ENCODE data around the gene BCAN.
"Not testable (repeated sequence)": the region's sequence is repeated elsewhere in the genome, so short reads cannot be mapped to it uniquely, and the experiment has no call there.

BCAN gene

GRCh38 chr1:156601122-156601830 lies 40.6 kb upstream of the BCAN start, which contains the start of gene GPATCH4:
TSS of gene GPATCH4 (minus strand) at chr1:156601479.
- peak within 1 kb of the TSS; percentile 93 for H3K9ac ChIP-seq (ENCODE audit: low read length)
- DNase-seq (ENCODE audit: low read depth) = peak; percentile 98
- H3K27me3 ChIP-seq (replicated peaks; ENCODE audit: control insufficient read depth, insufficient read depth, low read length) = no peaks in the 10 kb centered on the region
- H3K4me1 ChIP-seq (ENCODE audit: control insufficient read depth, insufficient read depth, low read length) = peaks cover 6% of the 10 kb centered on the region
- H3K4me3 ChIP-seq (ENCODE audit: low read length) = peak within 1 kb of the TSS; percentile 98
- H3K9me3 ChIP-seq (ENCODE audit: control insufficient read depth, low read length) = no peaks in the 10 kb centered on the region
- H3K36me3 ChIP-seq (ENCODE audit: control insufficient read depth, insufficient read depth, low read length, severe bottlenecking) = peaks cover 25% of the 10 kb centered on the region

GRCh38 chr1:156601892-156602291 lies 40.0 kb upstream of the BCAN start:
- Histone ChIP-seq H3K27me3 (replicated peaks; ENCODE audit: control insufficient read depth, insufficient read depth, low read length) (no peaks in the 10 kb centered on the region), H3K9ac (ENCODE audit: low read length) (peak overlapping the region; percentile 93), H3K4me3 (ENCODE audit: low read length) (peak overlapping the region; percentile 98), H3K36me3 (ENCODE audit: control insufficient read depth, insufficient read depth, low read length, severe bottlenecking) (peaks cover 19% of the 10 kb centered on the region), H3K9me3 (ENCODE audit: control insufficient read depth, low read length) (no peaks in the 10 kb centered on the region), H3K4me1 (ENCODE audit: control insufficient read depth, insufficient read depth, low read length) (peaks cover 6% of the 10 kb centered on the region)
- DNase-seq (ENCODE audit: low read depth) = no peak

- no peaks in the 10 kb centered on the region for H3K27me3 ChIP-seq (replicated peaks; ENCODE audit: control insufficient read depth, insufficient read depth, low read length)
Observed at GRCh38 chr1:156602557-156602993, 39.3 kb upstream of the BCAN start.

GRCh38 chr1:156607344-156607743 lies 34.6 kb upstream of the BCAN start:
- H3K4me1 ChIP-seq (ENCODE audit: control insufficient read depth, insufficient read depth, low read length); H3K4me3 ChIP-seq (ENCODE audit: low read length); H3K36me3 ChIP-seq (ENCODE audit: control insufficient read depth, insufficient read depth, low read length, severe bottlenecking); H3K9ac ChIP-seq (ENCODE audit: low read length); H3K9me3 ChIP-seq (ENCODE audit: control insufficient read depth, low read length); DNase-seq (ENCODE audit: low read depth); H3K27me3 ChIP-seq (replicated peaks; ENCODE audit: control insufficient read depth, insufficient read depth, low read length): not testable (repeated sequence)

More at GRCh38 chr1:156602557-156602993, 39.3 kb upstream of the BCAN start:
- peak; percentile 56 for DNase-seq (ENCODE audit: low read depth)
- H3K9ac ChIP-seq (ENCODE audit: low read length) = no peak overlapping the region
- no peaks in the 10 kb centered on the region for H3K9me3 ChIP-seq (ENCODE audit: control insufficient read depth, low read length)
- peaks cover 12% of the 10 kb centered on the region for H3K36me3 ChIP-seq (ENCODE audit: control insufficient read depth, insufficient read depth, low read length, severe bottlenecking)
- H3K4me1 ChIP-seq (ENCODE audit: control insufficient read depth, insufficient read depth, low read length) = peaks cover 6% of the 10 kb centered on the region
- H3K4me3 ChIP-seq (ENCODE audit: low read length) = no peak overlapping the region

- Histone ChIP-seq H3K4me3 (ENCODE audit: low read length) (no peak overlapping the region), H3K9me3 (ENCODE audit: control insufficient read depth, low read length) (no peaks in the 10 kb centered on the region), H3K9ac (ENCODE audit: low read length) (no peak overlapping the region), H3K27me3 (replicated peaks; ENCODE audit: control insufficient read depth, insufficient read depth, low read length) (peaks cover 14% of the 10 kb centered on the region), H3K4me1 (ENCODE audit: control insufficient read depth, insufficient read depth, low read length) (no peaks in the 10 kb centered on the region), H3K36me3 (ENCODE audit: control insufficient read depth, insufficient read depth, low read length, severe bottlenecking) (no peaks in the 10 kb centered on the region)
- DNase-seq (ENCODE audit: low read depth) = peak; percentile 87
Observed at GRCh38 chr1:156608036-156608674, 33.8 kb upstream of the BCAN start.

- peak; percentile 24 for DNase-seq (ENCODE audit: low read depth)
- Histone ChIP-seq H3K4me1 (ENCODE audit: control insufficient read depth, insufficient read depth, low read length) (no peaks in the 10 kb centered on the region), H3K9ac (ENCODE audit: low read length) (no peak overlapping the region), H3K36me3 (ENCODE audit: control insufficient read depth, insufficient read depth, low read length, severe bottlenecking) (no peaks in the 10 kb centered on the region), H3K27me3 (replicated peaks; ENCODE audit: control insufficient read depth, insufficient read depth, low read length) (peaks cover 14% of the 10 kb centered on the region), H3K9me3 (ENCODE audit: control insufficient read depth, low read length) (no peaks in the 10 kb centered on the region), H3K4me3 (ENCODE audit: low read length) (no peak overlapping the region)
Observed at GRCh38 chr1:156608981-156609380, 32.9 kb upstream of the BCAN start.

- H3K4me1 ChIP-seq (ENCODE audit: control insufficient read depth, insufficient read depth, low read length); H3K9ac ChIP-seq (ENCODE audit: low read length); H3K9me3 ChIP-seq (ENCODE audit: control insufficient read depth, low read length); H3K4me3 ChIP-seq (ENCODE audit: low read length); DNase-seq (ENCODE audit: low read depth); H3K36me3 ChIP-seq (ENCODE audit: control insufficient read depth, insufficient read depth, low read length, severe bottlenecking): not testable (repeated sequence)
- H3K27me3 ChIP-seq (replicated peaks; ENCODE audit: control insufficient read depth, insufficient read depth, low read length) = peaks cover 14% of the 10 kb centered on the region
Observed at GRCh38 chr1:156610072-156610471, 31.8 kb upstream of the BCAN start.

GRCh38 chr1:156612666-156613065 lies 29.3 kb upstream of the BCAN start:
- no peaks in the 10 kb centered on the region for H3K9me3 ChIP-seq (ENCODE audit: control insufficient read depth, low read length)
- no peak overlapping the region for H3K9ac ChIP-seq (ENCODE audit: low read length)
- peaks cover 14% of the 10 kb centered on the region for H3K27me3 ChIP-seq (replicated peaks; ENCODE audit: control insufficient read depth, insufficient read depth, low read length)
- DNase-seq (ENCODE audit: low read depth) = no peak
- peaks cover 7% of the 10 kb centered on the region for H3K4me1 ChIP-seq (ENCODE audit: control insufficient read depth, insufficient read depth, low read length)
- no peaks in the 10 kb centered on the region for H3K36me3 ChIP-seq (ENCODE audit: control insufficient read depth, insufficient read depth, low read length, severe bottlenecking)
- no peak overlapping the region for H3K4me3 ChIP-seq (ENCODE audit: low read length)

- H3K4me3 ChIP-seq (ENCODE audit: low read length) = no peak overlapping the region
Observed at GRCh38 chr1:156615946-156616345, 26.0 kb upstream of the BCAN start.

GRCh38 chr1:156616463-156616862 lies 25.5 kb upstream of the BCAN start:
- Histone ChIP-seq H3K36me3 (ENCODE audit: control insufficient read depth, insufficient read depth, low read length, severe bottlenecking) (no peaks in the 10 kb centered on the region), H3K4me1 (ENCODE audit: control insufficient read depth, insufficient read depth, low read length) (peaks cover 7% of the 10 kb centered on the region), H3K9ac (ENCODE audit: low read length) (no peak overlapping the region), H3K27me3 (replicated peaks; ENCODE audit: control insufficient read depth, insufficient read depth, low read length) (peaks cover 40% of the 10 kb centered on the region), H3K9me3 (ENCODE audit: control insufficient read depth, low read length) (no peaks in the 10 kb centered on the region), H3K4me3 (ENCODE audit: low read length) (no peak overlapping the region)
- DNase-seq (ENCODE audit: low read depth) = peak; percentile 45

More at GRCh38 chr1:156615946-156616345, 26.0 kb upstream of the BCAN start:
- Histone ChIP-seq H3K36me3 (ENCODE audit: control insufficient read depth, insufficient read depth, low read length, severe bottlenecking) (no peaks in the 10 kb centered on the region), H3K9ac (ENCODE audit: low read length) (no peak overlapping the region), H3K9me3 (ENCODE audit: control insufficient read depth, low read length) (no peaks in the 10 kb centered on the region), H3K4me1 (ENCODE audit: control insufficient read depth, insufficient read depth, low read length) (peaks cover 7% of the 10 kb centered on the region), H3K27me3 (replicated peaks; ENCODE audit: control insufficient read depth, insufficient read depth, low read length) (peaks cover 36% of the 10 kb centered on the region)
- no peak for DNase-seq (ENCODE audit: low read depth)

- Histone ChIP-seq H3K27me3 (replicated peaks; ENCODE audit: control insufficient read depth, insufficient read depth, low read length) (peaks cover 41% of the 10 kb centered on the region), H3K36me3 (ENCODE audit: control insufficient read depth, insufficient read depth, low read length, severe bottlenecking) (no peaks in the 10 kb centered on the region), H3K4me1 (ENCODE audit: control insufficient read depth, insufficient read depth, low read length) (peaks cover 7% of the 10 kb centered on the region), H3K9me3 (ENCODE audit: control insufficient read depth, low read length) (no peaks in the 10 kb centered on the region), H3K9ac (ENCODE audit: low read length) (no peak within 1 kb of the TSS), H3K4me3 (ENCODE audit: low read length) (no peak within 1 kb of the TSS)
- peak; percentile 29 for DNase-seq (ENCODE audit: low read depth)
Observed at GRCh38 chr1:156618853-156619581, 22.9 kb upstream of the BCAN start, which contains the start of gene HAPLN2. TSS of gene HAPLN2 (plus strand) at chr1:156619415. CDS start at chr1:156623491, 4,076 bp downstream.
